CD4-positive, alpha-beta T cell treated with Interleukin-6 at 100 ng/mL for 8 hours (primary cell): Measurements from ENCODE around the gene LHX6.

Source experiments
- DNase-seq: peaks from one replicate; pipeline ENCODE4 v3.0.0-alpha.2; 2020; ENCODE audit warnings: mixed read lengths, low spot score

The LHX6 gene

GRCh38 chr9:122234022-122234748 is 5.4 kb upstream of the LHX6 start:
- no peak for DNase-seq

GRCh38 chr9:122232796-122233306 is 4.1 kb upstream of the LHX6 start:
- DNase-seq = no peak

GRCh38 chr9:122229485-122229837 is 704 bp upstream of the LHX6 start:
- no peak for DNase-seq

GRCh38 chr9:122228191-122228567 is 578 bp downstream of the LHX6 start:
- no peak for DNase-seq

DNA sequence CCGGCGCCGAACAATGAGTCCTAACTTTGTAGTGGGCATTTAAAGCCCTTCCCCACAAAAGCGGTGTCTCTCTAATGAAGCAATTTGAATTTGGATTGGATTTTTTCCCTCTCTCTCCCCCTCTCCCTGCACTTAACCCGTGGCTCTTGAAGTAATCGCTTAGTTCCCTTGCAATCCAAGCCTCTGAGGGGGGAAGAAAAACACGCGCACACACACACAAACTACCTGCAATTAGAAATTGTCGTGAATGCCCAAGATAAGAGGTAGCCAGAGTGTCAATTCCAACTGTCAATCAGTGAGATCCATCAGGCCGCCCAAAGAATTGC is 1.2 kb downstream of the LHX6 start:
- no peak for DNase-seq

- DNase-seq = no peak
Measured at GRCh38 chr9:122226758-122227574, 1.8 kb downstream of the LHX6 start.

GRCh38 chr9:122226142-122226757 is 2.5 kb downstream of the LHX6 start:
- no peak for DNase-seq

- DNase-seq = no peak
Measured at GRCh38 chr9:122225312-122226141, 3.2 kb downstream of the LHX6 start.

GRCh38 chr9:122223435-122223834 is 5.3 kb downstream of the LHX6 start:
- no peak for DNase-seq

DNA sequence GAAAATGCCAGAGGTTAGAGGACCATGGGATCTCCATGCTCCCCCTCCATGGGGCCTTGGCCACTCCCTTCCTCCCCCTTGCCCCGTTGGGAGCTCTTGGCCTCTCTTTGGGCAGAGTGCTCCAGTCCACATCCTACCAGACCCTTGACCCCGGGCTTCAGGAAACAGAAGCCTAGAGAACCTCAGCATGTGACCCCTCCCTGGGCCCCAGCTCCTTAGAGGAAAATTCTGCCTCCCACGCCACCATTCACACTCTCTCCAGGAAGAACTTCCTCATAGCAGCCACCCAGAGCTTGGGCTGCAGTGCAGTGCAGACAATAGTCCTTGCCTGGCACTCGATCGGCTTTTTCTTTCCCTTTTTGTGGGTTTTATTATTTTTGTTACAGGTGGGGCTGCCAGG is 6.0 kb downstream of the LHX6 start:
- no peak for DNase-seq

DNA sequence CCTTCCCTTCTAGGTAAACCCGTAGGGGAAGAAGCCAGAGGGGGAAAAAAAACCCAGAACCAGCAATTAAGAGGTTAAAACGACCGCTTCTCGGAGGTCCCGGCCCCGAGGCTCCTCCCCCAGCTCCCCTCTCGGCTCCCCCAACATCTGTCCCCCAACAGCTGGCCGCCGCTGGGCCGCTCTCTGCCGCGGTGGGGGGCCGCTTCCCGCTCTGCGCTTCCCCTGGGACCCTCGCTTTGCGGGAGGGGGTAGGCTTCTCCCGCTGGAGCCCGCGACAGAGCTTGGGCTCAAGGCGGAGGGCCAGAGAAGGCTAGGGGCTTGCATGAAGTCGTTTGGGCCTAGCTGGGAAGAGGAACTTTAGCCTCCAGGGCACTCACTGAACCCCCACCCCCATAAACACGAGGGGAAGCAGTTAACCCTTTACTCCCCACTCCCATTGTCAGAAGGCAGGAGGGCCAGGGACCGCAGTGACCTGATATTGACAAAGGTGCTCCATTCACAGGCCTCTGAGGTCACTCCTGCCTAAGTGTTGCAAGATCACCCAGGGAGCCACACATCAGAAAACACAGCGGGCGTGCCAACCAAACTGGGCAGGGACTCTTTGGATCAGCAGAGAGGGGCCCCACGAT is 7.5 kb downstream of the LHX6 start:
- no peak for DNase-seq

GRCh38 chr9:122220673-122221182 is 8.0 kb downstream of the LHX6 start:
- DNase-seq = no peak

DNA sequence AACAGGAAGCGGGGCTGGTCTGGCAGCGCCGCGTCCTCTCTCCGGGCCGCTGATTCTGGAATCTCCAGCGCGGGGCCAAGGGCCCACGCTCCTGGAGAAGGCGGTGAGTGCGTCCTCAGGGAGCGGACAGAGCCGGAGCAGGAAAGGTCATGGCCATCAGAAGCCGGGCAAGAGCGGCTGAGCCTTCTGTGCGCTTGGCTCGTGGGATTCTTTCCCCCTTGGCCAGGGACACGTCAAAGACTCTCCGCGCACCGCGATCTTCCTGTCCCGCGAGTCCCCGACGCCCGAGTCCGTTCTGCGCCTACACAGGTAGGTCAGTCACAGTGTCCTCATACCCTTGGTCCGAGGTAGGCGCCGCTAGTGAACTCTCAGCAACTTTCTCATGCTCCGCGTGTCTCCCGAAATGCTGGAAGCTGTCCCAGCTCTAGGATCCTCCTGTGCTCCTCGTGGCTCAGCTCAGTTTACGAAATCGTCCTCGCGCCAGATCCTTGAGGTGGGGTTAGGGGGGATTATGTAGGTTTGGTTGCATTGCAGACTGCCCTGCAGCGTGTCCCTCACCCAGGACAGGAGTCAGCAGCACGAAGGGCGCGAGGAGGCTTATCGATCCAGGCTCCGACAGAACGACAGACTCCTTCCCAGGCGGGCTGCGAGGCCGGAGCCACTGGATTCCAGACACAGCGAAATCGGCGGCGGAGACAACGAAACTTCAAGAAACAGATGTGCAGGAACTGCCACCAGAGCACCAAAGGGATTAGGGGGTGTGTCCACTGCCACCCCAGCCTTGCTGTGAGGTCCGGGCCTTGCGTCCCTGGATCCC is 8.7 kb downstream of the LHX6 start:
- DNase-seq = no peak

DNA sequence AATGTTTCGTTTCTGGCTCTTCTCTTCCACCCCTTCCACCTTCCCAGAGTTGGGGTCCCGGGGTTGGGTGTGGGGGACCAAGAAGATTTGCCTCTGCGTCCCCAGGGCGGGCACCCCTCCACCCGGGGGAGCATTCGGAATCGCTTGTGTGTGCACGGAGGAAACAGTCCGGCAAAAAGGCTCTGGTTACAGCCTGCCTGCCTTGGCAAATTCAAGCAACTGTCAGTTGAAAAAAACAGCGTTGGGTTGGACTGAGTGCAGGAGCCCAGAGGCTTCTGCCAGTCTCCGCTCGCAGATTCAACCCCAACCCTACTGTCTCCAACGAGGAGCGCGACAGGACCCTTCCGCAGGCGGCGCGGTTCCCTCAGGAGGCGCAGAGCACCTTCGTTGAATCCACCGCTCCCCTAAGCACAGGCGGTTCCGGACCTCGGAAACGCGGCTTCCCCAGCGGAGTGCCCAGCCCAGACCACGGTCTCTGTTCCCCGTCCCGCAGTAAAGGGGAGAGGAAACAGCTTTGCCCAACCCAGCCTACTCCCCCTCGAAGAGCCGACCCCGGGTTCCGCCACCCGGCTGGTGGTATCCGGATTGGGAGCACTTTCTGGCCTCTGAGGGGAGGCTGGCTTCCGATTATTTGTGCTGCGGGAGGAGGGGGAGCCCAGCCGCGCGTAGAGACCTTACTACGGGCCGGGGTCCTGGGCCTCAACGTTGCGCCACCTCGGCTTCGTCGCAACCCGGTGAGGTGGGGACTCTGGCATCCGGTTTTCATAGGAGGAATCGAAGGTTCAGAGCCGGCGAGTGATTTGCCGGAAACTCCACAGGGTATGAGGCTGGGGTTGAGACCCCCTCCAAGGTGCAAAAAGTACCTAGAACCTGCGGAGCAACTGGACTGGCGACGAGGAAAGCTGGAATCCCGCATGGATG is 9.6 kb downstream of the LHX6 start:
- no peak for DNase-seq

- DNase-seq = no peak
Measured at GRCh38 chr9:122218071-122218934, 10.5 kb downstream of the LHX6 start.

GRCh38 chr9:122217640-122218039 is 11.1 kb downstream of the LHX6 start:
- no peak for DNase-seq

- no peak for DNase-seq
Measured at GRCh38 chr9:122216798-122217418, 11.8 kb downstream of the LHX6 start.

DNA sequence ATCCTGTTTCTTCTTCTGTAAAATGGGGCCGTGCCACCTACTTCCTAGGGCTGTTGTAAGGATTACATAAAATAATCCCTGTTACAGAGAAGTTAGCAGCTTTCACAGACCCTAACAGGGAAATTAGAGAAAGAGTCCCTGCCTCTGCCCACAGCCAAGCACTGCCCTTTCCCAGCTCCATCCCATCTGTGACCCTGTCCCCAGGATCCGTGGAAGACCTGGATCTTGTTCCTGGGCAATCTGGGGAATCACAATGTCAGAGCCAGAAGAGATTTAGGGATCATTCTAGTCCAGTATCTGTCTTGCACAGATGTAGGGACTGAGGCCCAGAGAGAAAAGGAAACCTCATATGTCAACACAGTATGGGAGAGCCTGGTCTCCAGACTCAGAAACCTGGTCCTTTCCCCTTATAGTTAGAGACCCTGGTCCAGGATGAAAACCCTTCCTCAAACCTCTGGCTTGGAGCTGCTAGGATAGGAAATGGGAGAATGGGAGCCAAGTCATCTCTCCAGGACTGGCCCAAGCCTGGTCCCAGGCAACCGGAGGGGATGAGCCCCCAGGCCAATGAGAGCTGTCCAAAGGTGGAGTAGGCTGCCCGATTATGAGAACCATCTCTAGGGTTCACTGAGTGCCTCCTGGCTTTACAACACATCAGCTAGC is 12.5 kb downstream of the LHX6 start:
- no peak for DNase-seq
